GM18511 (cell line): ENCODE results near the gene UBE2H.

Source experiments
- ATAC-seq: cut with Tn5 transposase; IDR thresholded peaks from one replicate; pipeline ENCODE4 v1.9.1; 2021; ENCODE audit warnings: mild to moderate bottlenecking, moderate library complexity; ENCODE audit not compliant: unreplicated experiment

Gene UBE2H

DNA sequence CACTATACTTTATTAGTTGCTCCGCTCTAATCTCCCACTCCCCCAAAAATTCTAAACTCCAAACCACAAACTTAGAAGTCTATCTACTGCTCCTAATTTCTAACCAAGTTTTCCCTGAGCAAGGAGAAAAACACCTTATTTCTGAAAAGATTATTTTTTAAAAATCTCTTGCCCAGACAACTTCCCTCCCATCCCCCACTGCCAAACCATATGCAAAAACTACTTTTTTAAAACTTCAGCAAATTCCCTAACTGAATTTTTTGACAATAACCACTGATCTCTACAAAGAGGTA, 1.9 kb downstream of the UBE2H start:
- no peak for ATAC-seq

DNA sequence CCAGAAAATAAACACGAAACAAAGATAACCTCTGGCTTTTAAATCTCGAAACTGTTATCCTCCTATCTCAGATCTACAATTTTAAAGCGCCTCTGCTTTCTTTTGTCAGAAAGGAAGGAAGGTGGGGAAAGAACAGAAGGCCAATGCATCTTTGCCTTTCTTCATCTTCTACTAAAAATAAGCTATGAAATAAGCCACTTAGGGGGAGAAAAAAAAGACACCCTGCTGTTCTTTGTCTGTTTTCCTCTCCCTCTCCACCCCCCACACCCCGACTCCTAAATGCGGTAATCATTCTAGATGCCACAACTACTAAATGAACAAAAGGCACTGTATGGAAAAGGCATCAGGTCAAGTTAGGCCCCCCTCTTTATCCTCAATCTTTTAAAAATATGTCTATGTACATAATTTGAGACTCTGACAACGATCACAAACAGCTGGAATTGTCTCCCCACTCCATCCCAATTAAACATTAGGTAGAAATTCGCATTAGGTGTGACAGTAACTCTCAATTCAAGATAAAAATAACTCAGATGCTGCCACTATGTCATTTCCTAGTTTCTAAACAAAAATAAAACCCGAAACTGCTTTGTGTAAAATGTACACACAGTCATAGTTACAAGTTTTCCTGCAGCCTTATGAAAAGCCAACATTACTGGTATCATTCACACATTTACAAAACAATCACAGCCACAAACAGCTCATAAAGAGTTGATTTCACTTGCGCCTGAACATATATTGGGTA, 2.4 kb downstream of the UBE2H start:
- ATAC-seq, result no peak

DNA sequence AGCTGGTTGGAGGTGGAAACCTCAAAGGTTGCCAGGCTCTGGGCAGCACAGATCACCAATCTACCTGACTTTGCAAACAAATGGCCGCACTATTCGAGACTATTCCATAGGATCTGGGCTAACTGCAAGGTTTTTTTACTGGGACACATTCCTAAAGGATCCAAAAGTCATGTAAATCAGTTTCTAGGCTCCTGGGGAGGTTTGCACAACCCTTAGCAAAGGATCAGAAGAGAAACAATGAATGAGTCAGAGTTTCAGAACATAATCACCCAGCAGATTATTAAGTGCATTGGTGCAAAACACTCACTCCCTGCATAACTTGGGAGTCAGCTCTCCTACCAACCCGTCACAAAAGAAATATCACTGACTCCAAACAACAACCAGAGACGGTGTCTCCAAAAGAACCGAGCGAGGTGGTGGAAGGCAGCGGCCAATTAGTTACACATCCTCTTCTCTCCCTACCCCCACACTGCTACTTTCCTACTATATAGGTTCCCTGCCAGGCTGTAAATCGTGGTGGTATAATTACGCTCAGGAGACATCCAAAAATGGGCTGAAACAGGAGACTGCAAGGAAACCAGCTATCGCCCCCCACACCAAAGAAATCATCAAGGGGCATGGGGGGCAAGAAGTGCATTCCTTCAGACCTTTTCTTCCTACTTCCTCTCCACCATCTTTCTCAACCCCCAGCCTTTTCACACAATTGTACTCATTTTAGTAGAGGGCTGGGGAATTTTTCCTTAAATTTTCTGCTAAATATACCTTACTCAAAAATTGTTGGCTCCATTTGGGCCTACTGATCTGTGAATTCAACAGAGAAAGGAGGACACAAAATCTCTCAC, 3.2 kb downstream of the UBE2H start:
- peak; percentile 43 for ATAC-seq

DNA sequence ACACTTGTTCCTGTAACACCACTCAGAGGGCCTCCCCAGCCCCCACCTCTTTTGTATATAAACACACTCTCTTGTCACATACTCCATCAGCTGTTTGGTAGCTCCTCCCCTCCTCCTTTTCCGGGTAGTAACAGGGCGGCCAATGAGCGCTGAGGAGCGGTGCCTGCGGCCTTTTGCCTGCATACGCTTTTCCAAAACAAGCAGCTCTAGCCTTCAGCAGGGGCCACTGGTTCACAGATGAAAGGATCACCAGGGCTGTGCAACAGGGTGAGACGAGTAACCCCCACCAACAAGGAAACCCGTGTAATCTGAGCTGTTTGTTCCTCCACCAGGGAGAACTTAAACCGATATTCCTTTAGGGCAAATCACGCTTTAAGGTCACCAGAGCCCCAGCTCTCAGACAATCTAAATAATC, 3.9 kb downstream of the UBE2H start:
- ATAC-seq, result peak; percentile 63

DNA sequence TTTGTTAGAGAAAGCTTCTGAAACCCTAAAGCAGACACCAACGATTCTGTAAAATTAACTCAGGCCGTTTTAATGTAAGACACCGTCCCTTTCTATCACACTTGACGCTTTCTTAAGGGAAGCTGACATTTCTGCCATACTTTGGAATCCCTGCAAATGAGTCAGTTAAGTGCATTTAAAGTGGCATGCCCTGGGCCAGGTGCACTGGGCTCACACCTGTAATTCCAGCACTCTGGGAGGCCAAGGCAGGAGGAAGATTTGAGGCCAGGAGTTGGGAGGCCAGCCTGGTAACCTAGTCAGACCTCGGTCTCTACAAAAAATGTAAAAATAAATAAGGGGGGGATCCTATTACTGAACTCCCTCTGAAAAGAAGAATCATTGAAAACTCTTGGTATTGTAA, 4.4 kb downstream of the UBE2H start:
- ATAC-seq, result no peak

DNA sequence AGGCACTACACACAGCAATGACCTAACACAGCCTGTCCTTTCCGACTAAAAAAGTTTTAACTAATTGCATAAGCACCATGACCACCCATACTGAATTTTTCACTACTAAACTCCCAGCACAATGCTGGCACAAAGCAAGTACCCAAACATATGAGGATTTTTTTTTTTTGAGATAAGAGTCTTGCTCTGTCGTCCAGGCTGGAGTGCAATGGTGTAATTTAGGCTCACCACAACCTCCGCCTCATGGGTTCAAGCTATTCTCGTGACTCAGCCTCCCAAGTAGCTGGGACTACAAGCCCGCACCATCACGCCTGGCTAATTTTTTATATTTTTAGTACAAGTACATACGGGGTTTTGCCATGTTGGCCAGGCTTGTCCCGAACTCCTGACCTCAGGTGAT, 5.1 kb downstream of the UBE2H start:
- ATAC-seq, result no peak

DNA sequence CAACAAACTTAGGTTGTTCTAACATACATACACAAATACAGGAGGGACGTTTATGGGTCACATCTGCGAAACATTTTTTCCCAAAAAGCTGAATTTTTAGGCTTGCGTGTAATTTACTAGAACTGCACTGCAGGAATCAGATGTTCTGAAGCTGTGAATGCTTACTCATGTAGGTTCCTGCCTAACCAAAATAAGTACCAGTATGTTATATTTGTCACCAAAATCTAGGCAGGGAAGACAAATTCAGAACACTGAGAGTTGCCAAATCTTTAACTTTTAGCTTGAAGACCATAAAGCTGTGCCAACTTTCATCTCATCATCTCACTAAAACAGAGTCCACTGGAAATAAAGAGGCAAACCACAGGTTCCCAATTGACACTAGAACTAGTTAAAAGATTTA, 5.7 kb downstream of the UBE2H start:
- no peak for ATAC-seq

DNA sequence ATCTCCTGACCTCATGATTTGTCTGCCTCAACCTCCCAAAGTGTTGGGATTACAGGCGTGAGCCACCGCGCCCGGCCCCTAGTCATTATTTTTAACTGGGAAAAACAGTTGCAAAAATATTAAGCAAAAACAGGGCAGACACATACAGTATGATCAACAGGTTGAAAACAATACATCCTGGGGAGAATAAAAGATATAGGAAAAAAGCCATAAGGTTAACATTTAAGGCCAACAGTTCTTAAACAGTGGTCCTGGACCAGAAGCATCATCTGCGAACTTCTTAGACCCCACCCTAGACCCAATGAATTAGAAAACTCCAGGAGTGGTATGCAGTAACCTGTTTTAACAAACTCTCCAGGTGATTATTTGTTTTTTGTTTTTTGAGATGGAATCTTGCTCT, 6.5 kb downstream of the UBE2H start:
- no peak for ATAC-seq

DNA sequence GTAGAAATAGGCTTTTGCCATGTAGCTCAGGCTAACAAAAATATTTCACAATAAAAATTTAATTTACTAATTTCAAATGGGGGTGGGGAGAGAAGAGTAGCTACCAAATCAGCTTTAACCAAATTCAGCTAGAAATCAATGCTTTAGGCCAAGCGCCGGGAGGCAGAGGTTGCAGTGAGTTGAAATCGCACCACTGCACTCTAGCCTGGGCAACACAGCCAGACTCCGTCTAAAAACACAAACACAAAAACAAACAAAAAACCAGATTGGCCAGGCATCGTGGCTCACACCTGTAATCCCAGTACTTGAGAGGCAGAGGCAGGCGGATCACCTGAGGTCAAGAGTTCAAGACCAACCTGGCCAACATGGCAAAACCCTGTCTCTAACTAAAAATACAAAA, 9.4 kb downstream of the UBE2H start:
- ATAC-seq, result no peak

DNA sequence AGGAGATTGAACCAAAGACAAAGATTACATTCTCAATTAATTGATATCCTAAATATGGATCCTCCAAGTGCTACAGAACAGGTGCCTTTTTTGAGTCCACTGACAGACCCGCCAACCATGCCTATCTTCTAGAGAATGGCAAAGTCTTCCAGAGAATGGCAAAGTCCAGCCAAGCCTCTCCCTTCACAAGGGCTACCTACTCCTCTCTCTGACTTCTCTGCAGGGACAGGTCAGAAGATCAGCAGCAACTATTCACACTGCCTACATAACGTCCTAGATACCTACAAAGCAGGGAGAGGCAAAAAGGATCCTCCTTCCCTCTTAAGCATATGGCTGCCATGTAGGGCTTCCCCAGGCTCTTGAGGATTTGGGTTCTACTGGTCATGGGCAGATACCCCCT, 12.4 kb downstream of the UBE2H start:
- no peak for ATAC-seq

DNA sequence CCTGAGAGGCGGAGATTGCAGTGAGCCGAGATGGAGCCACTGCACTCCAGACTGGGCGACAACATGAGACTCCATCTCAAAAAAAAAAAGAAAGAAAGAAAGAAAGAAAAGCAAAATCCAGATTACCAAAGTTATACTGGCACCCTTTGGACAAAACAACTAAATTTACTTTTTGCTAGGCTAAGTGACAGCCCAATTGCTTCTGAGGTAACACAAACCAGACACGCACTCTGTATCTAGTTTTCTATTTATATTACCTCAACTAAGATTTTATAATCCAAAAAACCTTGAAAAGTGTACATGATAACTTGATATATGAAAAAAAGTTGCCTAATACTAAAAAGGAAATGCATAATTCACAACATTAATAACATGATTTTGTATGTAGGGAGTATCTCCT, 12.9 kb downstream of the UBE2H start:
- ATAC-seq, result no peak

DNA sequence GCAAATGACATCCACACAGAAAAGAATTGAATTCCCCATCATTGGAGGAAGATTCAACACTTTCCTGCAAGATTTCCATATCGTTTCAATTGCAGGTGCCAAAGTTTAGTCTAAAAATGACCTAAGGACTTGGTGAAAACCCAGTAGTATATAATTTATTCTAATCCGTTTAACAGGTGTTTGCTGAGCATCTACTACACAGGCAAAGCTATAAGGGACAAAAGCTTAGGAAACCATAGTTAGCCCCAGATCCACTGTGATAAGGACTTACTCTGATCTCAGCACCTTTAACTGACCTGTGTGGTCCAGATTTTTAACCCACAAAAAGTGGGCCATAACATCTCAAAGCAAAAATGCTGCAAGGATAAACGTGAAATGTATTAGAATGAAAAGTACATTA, 19.1 kb downstream of the UBE2H start:
- no peak for ATAC-seq

DNA sequence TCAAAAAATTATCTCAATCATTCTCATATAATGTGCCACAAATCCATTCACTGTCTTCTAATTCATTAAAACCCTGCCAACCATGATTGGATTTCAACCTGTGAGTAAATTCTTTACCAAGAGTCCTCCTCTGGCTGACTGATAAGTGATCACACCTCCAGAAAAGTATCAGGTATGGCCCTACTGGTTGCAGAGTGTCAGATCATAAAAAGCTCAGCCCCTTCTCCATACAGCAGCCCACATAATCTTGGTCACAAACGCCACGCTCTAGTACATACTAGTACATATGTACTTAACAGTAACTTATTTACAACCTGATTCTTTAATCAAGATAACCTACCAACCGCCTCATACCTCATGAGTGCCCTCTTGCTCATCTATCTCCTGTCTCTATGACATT, 26.1 kb downstream of the UBE2H start:
- ATAC-seq, result no peak

DNA sequence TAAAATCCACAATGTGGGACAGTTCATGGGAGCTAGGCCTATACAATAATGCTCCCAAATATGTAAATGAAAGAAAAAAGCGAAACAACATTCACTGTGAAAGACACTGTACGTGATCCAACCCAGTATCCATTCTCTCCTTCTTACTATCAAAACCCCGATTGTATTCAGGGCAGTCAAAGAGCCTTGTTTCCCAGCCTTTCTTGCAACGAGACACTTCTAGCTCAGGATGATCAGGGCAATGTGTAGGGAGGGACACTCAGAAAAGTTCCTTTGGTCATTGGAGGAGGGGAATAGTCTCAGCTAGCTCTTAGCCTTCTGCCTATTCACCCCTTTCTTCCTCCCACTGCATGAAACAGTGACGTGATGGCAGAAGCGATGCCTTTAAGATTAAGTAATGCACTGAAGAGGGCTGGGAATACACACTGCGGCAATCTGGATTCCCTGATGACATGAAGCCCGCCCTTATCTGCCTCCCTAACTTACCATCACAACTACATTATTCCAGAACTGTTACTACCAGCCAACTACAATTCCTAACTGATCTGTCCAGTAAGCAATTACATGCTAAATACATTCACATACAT, 27.3 kb downstream of the UBE2H start:
- no peak for ATAC-seq

DNA sequence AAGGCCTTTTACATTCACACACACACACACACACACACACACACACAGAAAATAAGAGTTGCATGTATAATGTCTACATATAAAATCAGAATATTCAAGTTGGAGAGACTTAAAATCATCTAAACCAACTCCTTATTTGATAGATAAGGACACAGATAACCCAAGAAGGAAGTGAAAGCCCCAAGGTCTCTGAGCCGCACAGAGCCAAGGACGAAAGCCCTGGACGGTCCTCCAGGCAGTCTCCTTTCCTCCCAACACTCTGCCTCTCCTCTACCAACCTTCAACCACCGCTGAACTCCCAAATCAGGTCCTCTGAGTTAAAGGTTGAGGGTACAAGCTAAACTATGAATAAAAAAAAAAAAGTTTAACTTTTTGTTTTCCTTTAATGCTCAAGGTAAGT, 28.2 kb downstream of the UBE2H start:
- ATAC-seq, result no peak

DNA sequence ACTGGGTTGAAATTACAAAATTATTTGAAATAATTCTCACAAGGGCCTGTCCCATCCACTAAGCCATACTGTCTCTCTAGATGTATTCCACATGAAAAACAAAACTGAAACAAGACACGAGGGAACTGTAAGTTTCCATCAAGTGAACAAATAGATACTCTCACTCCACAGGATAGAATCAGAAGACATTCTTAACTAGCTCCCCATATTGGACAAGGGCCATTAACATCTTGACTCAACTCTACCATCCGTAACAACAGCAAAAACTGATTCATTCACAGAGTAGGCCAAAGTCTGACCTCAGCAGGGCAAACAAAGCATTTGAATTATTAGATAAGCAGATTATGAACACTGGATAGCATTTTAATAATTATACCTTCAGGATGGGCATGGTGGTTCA, 29.1 kb downstream of the UBE2H start:
- peak; percentile 74 for ATAC-seq

DNA sequence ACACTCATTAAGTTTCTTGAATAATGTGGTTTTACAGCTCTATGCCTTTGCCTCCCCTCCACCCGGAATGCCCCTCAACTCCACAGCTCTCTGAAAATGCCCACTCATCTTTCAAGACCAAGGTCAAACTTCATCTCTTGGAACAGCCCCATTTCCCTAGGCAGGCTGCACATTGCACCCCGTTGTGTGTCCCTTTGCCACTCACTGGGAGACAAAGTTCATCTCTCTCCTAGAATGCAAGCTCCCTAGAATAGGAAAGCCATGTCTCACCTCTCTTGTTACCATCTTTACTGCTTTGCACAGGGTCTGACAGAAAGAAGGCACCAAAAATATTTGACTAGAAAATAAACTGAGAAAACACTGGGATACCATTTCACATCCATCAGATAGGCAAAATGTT, 33.3 kb downstream of the UBE2H start:
- ATAC-seq, result no peak

DNA sequence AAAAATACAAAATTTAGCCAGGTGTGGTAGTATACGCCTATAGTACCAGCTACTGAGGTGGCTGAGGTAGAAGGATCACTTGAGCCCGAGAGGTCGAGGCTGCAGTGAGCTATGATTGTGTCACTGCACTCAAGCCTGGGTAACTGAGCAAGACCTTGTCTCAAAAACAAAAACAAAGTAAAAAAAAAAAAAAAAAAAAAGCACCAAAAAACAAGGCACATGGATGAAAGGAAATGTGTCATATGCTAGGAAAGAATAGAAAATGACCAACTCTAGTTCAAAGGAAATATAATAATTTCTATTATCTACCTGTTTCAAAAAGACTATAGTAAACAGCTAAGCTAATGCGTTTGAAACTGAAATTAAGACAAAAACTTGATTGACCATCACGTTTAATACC, 33.8 kb downstream of the UBE2H start:
- ATAC-seq, result no peak

DNA sequence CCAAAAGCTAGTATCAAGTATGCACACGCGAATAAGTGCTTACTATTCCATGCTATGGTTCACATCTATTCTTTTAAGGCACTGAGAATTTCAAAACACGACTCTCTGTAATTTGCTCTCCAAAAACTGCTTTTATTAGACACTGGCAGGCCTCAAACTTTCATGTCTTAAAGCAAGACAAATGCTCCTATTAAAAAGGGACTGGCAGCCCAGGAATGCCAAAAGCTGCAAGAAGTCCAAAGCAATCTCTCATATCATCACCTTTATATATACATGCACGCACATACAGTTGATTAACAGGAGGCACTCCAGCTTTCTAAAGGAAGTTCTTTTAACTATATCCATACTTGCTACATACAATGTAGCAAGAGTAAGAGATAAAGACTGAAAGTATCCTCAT, 34.8 kb downstream of the UBE2H start:
- ATAC-seq, result no peak

DNA sequence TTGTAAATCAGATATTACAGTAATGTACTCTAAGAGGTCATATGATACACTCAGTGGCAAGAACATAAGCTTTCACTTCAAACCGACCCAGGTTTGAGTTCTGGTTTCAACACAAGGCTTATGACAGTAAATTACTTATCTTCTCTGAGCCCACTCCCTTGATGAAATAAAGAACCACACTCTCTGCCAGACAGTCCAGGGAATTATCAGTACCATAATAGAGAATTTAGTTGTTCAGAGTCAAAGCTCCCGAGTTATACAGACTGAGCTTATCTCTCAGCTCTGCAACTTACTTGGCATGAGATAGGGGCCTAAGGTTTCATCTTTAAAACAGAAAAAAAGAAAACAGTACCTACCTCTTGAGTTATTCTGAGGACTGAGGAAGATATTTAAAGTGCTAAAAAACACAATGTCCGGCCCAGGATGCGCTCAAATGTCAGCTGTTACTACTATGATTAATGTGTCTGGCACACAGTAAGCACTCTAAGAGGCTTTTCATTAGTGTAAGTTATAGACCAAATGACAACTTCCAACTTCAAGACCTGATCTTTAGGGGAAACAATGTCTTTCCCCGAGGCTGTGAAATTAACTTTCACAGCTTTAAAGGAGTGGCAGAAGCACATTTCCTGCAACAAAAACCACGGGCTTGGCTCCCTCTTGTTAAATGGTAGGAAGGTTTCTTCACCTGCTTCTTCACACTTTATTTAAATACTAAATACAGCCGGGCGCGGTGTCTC, 38.1 kb downstream of the UBE2H start:
- ATAC-seq, result no peak

DNA sequence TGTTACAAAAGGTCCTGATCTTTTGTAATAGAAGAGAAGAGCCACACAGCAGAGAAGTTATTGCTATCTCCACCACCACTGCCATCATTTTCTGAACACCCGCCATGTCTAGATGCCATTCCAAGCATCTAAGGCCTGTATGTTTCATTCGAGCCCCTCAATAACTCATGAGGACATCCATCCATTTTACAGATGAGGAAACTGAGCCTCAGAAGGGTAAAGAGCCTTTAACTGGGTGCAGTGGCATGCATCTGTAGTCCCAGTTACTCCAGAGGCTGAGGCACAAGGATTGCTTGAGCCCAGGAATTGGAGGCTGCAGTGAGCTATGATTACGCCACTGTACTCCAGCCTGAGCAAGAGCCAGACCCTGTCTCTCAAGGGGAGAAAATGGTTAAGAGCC, 39.3 kb downstream of the UBE2H start:
- no peak for ATAC-seq

DNA sequence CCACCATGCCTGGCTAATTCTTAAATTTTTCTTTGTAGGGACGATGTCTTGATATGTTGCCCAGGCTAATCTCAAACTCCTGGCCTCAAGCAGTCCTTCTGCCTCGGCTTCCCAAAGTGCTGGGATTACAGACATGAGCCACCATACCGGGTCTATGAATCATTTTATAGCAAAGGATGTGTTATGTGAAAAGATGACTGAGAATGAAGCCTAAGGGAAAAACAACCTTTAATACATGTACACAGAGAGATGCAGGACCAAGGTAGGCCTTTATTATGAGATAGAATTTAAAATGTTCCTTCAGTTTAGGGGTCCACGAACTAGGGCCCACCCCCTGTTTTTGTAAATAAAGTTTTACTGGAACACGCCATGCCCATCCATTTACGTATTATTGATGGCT, 41.0 kb downstream of the UBE2H start:
- ATAC-seq, result no peak
